MG63 (cell line): ENCODE data around the gene U2AF1L4. TPM values are rescaled to one million over a fixed set of nuclear protein-coding genes. Genes with fewer than 3 reads are reported as not detected.

ENCODE experiments used
- DNase-seq: peaks from one replicate; pipeline ENCODE4 v3.0.0-alpha.2; 2020
- H3K27me3 ChIP-seq: fragments of 250-450 bp; sonication (Bioruptor Pico); 2 replicates; pipeline ENCODE4 v1.5.1; 2020; ENCODE audit warnings: mild to moderate bottlenecking, moderate library complexity
- H3K36me3 ChIP-seq: fragments of 250-450 bp; sonication (Bioruptor Pico); 2 replicates; pipeline ENCODE4 v1.5.1; 2020; ENCODE audit warnings: mild to moderate bottlenecking, moderate library complexity
- H3K4me3 ChIP-seq: fragments of 250-450 bp; sonication (Bioruptor Pico); 2 replicates; pipeline ENCODE4 v1.5.1; 2020; ENCODE audit warnings: mild to moderate bottlenecking, moderate library complexity
- H3K9me3 ChIP-seq: fragments of 250-450 bp; sonication (Bioruptor Pico); 2 replicates; pipeline ENCODE4 v1.5.1; 2020; ENCODE audit warnings: mild to moderate bottlenecking, moderate library complexity
- total RNA-seq: library from RNA; depleted of rRNA; stranded (reverse); fragments of >200 nt; shearing (Covaris generic); gene quantifications from 2 replicates; pipeline ENCODE4 v1.2.3, GENCODE V29; 2014; ENCODE audit warnings: low replicate concordance; rRNA removed

U2AF1L4 gene
- total RNA-seq, 1 experiment from 2014 or later, result 19.8 TPM

GRCh38 chr19:35693422-35693821 is 51.8 kb downstream of the U2AF1L4 start:
- no peaks in the 10 kb centered on the region for H3K9me3 ChIP-seq
- no peaks in the 10 kb centered on the region for H3K36me3 ChIP-seq
- no peaks in the 10 kb centered on the region; the same call in 1 of the 2 replicates for H3K27me3 ChIP-seq
- H3K4me3 ChIP-seq, result no peak overlapping the region
- DNase-seq, result no peak

Other genes with a start within 250 kb of the U2AF1L4 start
- gene DMKN, start 231.8 kb downstream of the U2AF1L4 start, total RNA-seq, result not detected in 2 replicates
- 0.30 TPM in 1 of 2 replicates, not detected in the other for gene SBSN, start 217.1 kb downstream of the U2AF1L4 start, total RNA-seq
- not detected in 2 replicates for gene GAPDHS, start 212.0 kb downstream of the U2AF1L4 start, total RNA-seq
- gene TMEM147, start 199.8 kb downstream of the U2AF1L4 start, total RNA-seq, result 180 and 203 TPM in 2 replicates
- gene ATP4A, start 181.8 kb downstream of the U2AF1L4 start, total RNA-seq, result not detected in 2 replicates
- gene PMIS2, start 159.2 kb downstream of the U2AF1L4 start, total RNA-seq, result not detected in 2 replicates
- gene HAUS5, start 132.7 kb downstream of the U2AF1L4 start, total RNA-seq, result 12.8 and 18.2 TPM in 2 replicates
- 103 and 144 TPM in 2 replicates for gene RBM42, start 116.4 kb downstream of the U2AF1L4 start, total RNA-seq
- not detected in 2 replicates for gene ETV2, start 103.7 kb downstream of the U2AF1L4 start, total RNA-seq
- 377 and 417 TPM in 2 replicates for gene COX6B1, start 97.1 kb downstream of the U2AF1L4 start, total RNA-seq
- not detected in 2 replicates for gene UPK1A, start 78.9 kb downstream of the U2AF1L4 start, total RNA-seq
- gene ZBTB32, start 40.9 kb downstream of the U2AF1L4 start, total RNA-seq, result not detected in 2 replicates
- gene KMT2B, start 27.4 kb downstream of the U2AF1L4 start, total RNA-seq, result 2.3 and 6.0 TPM in 2 replicates
- gene IGFLR1, start 3.0 kb downstream of the U2AF1L4 start, total RNA-seq, result 0.27 and 2.4 TPM in 2 replicates
- 37.6 and 76.2 TPM in 2 replicates for gene PSENEN, start 233 bp upstream of the U2AF1L4 start, total RNA-seq
- 2.4 and 4.1 TPM in 2 replicates for gene LIN37, start 3.2 kb upstream of the U2AF1L4 start, total RNA-seq
- gene HSPB6, start 11.6 kb upstream of the U2AF1L4 start, total RNA-seq, result not detected in 2 replicates
- gene PROSER3, start 12.8 kb upstream of the U2AF1L4 start, total RNA-seq, result 0.47 and 8.9 TPM in 2 replicates
- gene ARHGAP33, start 30.1 kb upstream of the U2AF1L4 start, total RNA-seq, result 0.42 and 1.6 TPM in 2 replicates
- not detected in 2 replicates for gene PRODH2, start 67.4 kb upstream of the U2AF1L4 start, total RNA-seq
- not detected in 2 replicates for gene NPHS1, start 107.1 kb upstream of the U2AF1L4 start, total RNA-seq
- gene KIRREL2, start 111.5 kb upstream of the U2AF1L4 start, total RNA-seq, result 0.15 and 0.43 TPM in 2 replicates
- 19.1 and 32.5 TPM in 2 replicates for gene APLP1, start 123.2 kb upstream of the U2AF1L4 start, total RNA-seq
- gene NFKBID, start 155.1 kb upstream of the U2AF1L4 start, total RNA-seq, result 0.81 and 2.1 TPM in 2 replicates
- not detected in 2 replicates for gene HCST, start 157.1 kb upstream of the U2AF1L4 start, total RNA-seq
- gene TYROBP, start 162.9 kb upstream of the U2AF1L4 start, total RNA-seq, result not detected in 2 replicates
- gene LRFN3, start 191.0 kb upstream of the U2AF1L4 start, total RNA-seq, result 2.3 and 2.9 TPM in 2 replicates
- 46.1 and 77.8 TPM in 2 replicates for gene SDHAF1, start 249.8 kb upstream of the U2AF1L4 start, total RNA-seq